Astrocyte of the spinal cord (primary cell): ENCODE results near the gene MRFAP1L1.

ENCODE experiments used
- DNase-seq: peaks from one replicate; pipeline ENCODE4 v3.0.0; 2011; ENCODE audit warnings: low read depth, low spot score
- H3K4me3 ChIP-seq: 2 replicates; pipeline ENCODE4 v1.5.1; 2011; ENCODE audit warnings: low read depth, mild to moderate bottlenecking, low read length, moderate library complexity
- CTCF ChIP-seq: IDR thresholded peaks from 2 replicates; pipeline ENCODE4 v1.5.1; 2012; ENCODE audit warnings: low read depth, mild to moderate bottlenecking, low read length, inconsistent platforms
- in situ Hi-C: cut with HindIII; loops from 2 replicates; pipeline ENCODE4 v1.10.0; 2017; ENCODE audit warnings: low sequenced_read_pairs

The MRFAP1L1 gene

GRCh38 chr4:6734165-6734786 is 24.6 kb upstream of the MRFAP1L1 start:
- in situ Hi-C loops, result no loop called here
- no peak for TF ChIP-seq CTCF
- no peak overlapping the region for H3K4me3 ChIP-seq
- no peak for DNase-seq

- DNase-seq, result no peak
- in situ Hi-C loops, result no loop called here
- TF ChIP-seq CTCF, result no peak
- H3K4me3 ChIP-seq, result no peak overlapping the region
Measured at GRCh38 chr4:6733358-6734164, 23.9 kb upstream of the MRFAP1L1 start.

GRCh38 chr4:6732441-6733357 is 23.0 kb upstream of the MRFAP1L1 start:
- in situ Hi-C loops, result no loop called here
- DNase-seq, result peak; percentile 91
- no peak overlapping the region for H3K4me3 ChIP-seq
- TF ChIP-seq CTCF, result no peak

- no peak for DNase-seq
- in situ Hi-C loops, result no loop called here
- TF ChIP-seq CTCF, result no peak
- no peak overlapping the region for H3K4me3 ChIP-seq
Measured at GRCh38 chr4:6731780-6732179, 22.1 kb upstream of the MRFAP1L1 start.

- no peak overlapping the region for H3K4me3 ChIP-seq
- in situ Hi-C loops, result no loop called here
- no peak for TF ChIP-seq CTCF
- no peak for DNase-seq
Measured at GRCh38 chr4:6731318-6731675, 21.6 kb upstream of the MRFAP1L1 start.

GRCh38 chr4:6730603-6731317 is 21.1 kb upstream of the MRFAP1L1 start:
- in situ Hi-C loops, result no loop called here
- no peak overlapping the region for H3K4me3 ChIP-seq
- no peak for DNase-seq
- TF ChIP-seq CTCF, result no peak
